ENCODE measurements around the gene ARRB1.

DNA sequence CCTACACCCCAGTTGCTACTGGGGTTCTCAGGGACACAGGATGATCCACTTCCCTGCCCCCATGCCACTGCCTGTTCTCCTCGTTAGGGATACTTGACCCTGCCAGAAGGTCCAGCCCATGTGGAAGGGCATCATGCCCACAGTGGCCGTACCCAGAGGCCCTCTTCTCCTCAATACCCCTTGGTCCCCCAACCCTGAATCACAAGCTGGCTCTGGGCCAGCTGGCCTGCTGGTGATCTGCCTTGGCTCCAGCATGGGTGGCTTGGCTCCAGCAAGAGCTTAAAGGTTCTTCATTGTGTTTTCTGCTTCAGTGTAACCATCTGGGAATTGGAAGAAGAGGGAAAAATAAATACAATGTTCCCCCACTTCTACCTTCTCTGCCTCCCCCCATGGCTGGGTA is 122.0 kb downstream of the ARRB1 start:
- TF ChIP-seq, protein P1, sequence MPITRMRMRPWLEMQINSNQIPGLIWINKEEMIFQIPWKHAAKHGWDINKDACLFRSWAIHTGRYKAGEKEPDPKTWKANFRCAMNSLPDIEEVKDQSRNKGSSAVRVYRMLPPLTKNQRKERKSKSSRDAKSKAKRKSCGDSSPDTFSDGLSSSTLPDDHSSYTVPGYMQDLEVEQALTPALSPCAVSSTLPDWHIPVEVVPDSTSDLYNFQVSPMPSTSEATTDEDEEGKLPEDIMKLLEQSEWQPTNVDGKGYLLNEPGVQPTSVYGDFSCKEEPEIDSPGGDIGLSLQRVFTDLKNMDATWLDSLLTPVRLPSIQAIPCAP (CRISPR knock-in tag; IDR thresholded peaks at IDR 0.05), result no peak
- TF ChIP-seq ZBTB21 (CRISPR knock-in tag; IDR thresholded peaks at IDR 0.05; ENCODE audit: borderline replicate concordance) (no peak), MYBL2 (CRISPR knock-in tag; IDR thresholded peaks at IDR 0.05) (no peak), ZNF263 (CRISPR knock-in tag; IDR thresholded peaks at IDR 0.05; ENCODE audit: low read depth) (no peak)
- TF ChIP-seq, protein P2, sequence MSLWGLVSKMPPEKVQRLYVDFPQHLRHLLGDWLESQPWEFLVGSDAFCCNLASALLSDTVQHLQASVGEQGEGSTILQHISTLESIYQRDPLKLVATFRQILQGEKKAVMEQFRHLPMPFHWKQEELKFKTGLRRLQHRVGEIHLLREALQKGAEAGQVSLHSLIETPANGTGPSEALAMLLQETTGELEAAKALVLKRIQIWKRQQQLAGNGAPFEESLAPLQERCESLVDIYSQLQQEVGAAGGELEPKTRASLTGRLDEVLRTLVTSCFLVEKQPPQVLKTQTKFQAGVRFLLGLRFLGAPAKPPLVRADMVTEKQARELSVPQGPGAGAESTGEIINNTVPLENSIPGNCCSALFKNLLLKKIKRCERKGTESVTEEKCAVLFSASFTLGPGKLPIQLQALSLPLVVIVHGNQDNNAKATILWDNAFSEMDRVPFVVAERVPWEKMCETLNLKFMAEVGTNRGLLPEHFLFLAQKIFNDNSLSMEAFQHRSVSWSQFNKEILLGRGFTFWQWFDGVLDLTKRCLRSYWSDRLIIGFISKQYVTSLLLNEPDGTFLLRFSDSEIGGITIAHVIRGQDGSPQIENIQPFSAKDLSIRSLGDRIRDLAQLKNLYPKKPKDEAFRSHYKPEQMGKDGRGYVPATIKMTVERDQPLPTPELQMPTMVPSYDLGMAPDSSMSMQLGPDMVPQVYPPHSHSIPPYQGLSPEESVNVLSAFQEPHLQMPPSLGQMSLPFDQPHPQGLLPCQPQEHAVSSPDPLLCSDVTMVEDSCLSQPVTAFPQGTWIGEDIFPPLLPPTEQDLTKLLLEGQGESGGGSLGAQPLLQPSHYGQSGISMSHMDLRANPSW (CRISPR knock-in tag; conservative IDR thresholded peaks at IDR 0.05; ENCODE audit: low read depth), result no peak
- TF ChIP-seq, protein P3, sequence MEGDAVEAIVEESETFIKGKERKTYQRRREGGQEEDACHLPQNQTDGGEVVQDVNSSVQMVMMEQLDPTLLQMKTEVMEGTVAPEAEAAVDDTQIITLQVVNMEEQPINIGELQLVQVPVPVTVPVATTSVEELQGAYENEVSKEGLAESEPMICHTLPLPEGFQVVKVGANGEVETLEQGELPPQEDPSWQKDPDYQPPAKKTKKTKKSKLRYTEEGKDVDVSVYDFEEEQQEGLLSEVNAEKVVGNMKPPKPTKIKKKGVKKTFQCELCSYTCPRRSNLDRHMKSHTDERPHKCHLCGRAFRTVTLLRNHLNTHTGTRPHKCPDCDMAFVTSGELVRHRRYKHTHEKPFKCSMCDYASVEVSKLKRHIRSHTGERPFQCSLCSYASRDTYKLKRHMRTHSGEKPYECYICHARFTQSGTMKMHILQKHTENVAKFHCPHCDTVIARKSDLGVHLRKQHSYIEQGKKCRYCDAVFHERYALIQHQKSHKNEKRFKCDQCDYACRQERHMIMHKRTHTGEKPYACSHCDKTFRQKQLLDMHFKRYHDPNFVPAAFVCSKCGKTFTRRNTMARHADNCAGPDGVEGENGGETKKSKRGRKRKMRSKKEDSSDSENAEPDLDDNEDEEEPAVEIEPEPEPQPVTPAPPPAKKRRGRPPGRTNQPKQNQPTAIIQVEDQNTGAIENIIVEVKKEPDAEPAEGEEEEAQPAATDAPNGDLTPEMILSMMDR (IDR thresholded peaks at IDR 0.05), result no peak
- TF ChIP-seq, protein P4, sequence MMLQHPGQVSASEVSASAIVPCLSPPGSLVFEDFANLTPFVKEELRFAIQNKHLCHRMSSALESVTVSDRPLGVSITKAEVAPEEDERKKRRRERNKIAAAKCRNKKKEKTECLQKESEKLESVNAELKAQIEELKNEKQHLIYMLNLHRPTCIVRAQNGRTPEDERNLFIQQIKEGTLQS (CRISPR knock-in tag; conservative IDR thresholded peaks at IDR 0.05), result no peak
- TF ChIP-seq, protein P5, sequence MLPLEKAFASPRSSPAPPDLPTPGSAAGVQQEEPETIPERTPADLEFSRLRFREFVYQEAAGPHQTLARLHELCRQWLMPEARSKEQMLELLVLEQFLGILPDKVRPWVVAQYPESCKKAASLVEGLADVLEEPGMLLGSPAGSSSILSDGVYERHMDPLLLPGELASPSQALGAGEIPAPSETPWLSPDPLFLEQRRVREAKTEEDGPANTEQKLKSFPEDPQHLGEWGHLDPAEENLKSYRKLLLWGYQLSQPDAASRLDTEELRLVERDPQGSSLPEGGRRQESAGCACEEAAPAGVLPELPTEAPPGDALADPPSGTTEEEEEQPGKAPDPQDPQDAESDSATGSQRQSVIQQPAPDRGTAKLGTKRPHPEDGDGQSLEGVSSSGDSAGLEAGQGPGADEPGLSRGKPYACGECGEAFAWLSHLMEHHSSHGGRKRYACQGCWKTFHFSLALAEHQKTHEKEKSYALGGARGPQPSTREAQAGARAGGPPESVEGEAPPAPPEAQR (CRISPR knock-in tag; IDR thresholded peaks at IDR 0.05), result no peak
